Subcutaneous adipose tissue (tissue), 4 donors: ENCODE data around the gene HORMAD1. TPM values are rescaled to one million over a fixed set of nuclear protein-coding genes. Genes with fewer than 3 reads are reported as not detected.

Source experiments
- total RNA-seq, 4 donors: library from RNA; depleted of rRNA; stranded (reverse); fragments of >200 nt; gene quantifications; one replicate each; pipeline ENCODE4 v1.1.0, GENCODE V29; 2016
- TF ChIP-seq, protein P1 (sequence below): fragments of 450-650 bp; IDR thresholded peaks from one replicate; pipeline ENCODE4 v1.5.1; 2016; ENCODE audit warnings: low read depth, mild to moderate bottlenecking, control low read depth, antibody characterized with exemption, moderate library complexity

The HORMAD1 gene
- total RNA-seq, 4 donors from 2014 or later = 2.4 to 4.4 TPM; not detected in 2

DNA sequence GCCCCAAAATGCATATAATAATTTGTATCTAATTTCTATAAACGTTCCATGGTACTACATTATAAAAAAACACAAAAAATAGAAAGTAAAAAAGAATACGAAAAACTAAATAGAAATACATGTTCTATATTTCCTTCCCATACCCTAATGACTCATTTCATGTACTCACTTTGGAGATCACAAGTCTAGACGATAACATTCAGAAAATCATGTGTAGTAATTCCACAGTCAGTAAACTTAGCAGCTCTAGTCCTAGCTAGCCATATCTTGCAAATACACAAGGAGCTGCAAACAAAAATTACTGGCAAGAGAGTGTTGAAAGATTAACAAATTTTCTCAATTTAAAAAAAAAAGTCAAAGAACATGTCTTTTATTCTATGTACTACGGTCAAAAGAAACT lies 25.1 kb downstream of the HORMAD1 start:
- TF ChIP-seq, protein P1, sequence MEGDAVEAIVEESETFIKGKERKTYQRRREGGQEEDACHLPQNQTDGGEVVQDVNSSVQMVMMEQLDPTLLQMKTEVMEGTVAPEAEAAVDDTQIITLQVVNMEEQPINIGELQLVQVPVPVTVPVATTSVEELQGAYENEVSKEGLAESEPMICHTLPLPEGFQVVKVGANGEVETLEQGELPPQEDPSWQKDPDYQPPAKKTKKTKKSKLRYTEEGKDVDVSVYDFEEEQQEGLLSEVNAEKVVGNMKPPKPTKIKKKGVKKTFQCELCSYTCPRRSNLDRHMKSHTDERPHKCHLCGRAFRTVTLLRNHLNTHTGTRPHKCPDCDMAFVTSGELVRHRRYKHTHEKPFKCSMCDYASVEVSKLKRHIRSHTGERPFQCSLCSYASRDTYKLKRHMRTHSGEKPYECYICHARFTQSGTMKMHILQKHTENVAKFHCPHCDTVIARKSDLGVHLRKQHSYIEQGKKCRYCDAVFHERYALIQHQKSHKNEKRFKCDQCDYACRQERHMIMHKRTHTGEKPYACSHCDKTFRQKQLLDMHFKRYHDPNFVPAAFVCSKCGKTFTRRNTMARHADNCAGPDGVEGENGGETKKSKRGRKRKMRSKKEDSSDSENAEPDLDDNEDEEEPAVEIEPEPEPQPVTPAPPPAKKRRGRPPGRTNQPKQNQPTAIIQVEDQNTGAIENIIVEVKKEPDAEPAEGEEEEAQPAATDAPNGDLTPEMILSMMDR = no peak

DNA sequence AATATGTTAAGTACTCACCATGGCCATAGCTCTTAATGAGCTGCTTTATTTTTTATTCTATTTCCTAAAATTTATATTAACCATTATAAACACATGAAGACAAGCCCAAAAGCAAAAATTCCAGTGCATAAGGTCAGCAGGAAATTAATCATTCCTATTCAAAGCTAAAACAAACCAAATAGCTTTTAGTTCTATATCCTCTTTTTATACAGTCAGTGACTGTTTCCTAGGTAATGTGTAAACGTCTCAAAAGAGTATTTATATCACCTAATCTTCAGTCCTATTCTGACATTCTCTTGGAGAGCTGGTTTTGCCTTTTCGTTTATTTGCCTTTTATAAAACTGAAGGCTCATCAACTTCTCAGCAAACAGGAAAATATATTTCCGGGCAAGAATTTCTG lies 28.0 kb downstream of the HORMAD1 start:
- TF ChIP-seq, protein P1 = no peak

DNA sequence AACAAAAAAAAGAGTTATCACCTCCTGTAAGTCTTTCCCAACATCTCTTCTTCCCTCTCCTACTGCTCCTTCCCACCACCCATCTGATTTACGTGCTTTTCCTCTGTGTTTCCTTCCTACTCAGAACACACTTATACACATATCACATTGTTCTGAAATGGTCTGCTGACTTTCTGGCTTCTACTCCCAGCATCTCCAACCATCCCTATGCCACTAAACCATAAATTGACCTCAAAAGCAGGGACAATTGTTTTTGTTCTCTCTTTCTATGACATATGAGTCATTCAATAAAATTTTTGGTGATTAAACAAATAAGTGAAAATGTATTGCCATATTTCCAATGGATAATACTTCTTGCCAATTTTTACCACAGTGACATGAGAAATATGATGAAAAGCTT lies 31.9 kb downstream of the HORMAD1 start:
- TF ChIP-seq, protein P1 = no peak

- TF ChIP-seq, protein P1 = no peak
These were observed 34.4 kb downstream of the HORMAD1 start for GRCh38 chr1:150686275-150686674.

GRCh38 chr1:150683914-150684313 lies 36.8 kb downstream of the HORMAD1 start:
- TF ChIP-seq, protein P1 = no peak

DNA sequence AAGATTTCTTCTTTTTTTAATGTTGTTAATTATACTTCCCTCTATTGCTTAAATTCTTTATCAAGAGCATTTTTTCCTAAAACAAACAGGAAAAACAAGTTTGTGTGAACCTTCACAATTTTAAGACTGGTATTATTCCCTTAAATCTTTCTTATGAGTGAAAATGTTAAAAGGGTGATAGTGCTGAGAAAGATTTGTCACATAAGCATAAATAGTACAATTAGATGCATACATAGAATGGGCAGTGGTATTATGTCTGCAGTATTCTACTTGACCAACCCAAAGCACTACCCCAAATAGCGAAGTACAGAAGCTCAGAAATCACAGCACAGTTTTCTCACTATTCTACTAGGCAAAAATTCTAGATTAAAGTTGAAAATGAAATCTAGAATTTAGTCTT lies 41.7 kb downstream of the HORMAD1 start:
- TF ChIP-seq, protein P1 = no peak

DNA sequence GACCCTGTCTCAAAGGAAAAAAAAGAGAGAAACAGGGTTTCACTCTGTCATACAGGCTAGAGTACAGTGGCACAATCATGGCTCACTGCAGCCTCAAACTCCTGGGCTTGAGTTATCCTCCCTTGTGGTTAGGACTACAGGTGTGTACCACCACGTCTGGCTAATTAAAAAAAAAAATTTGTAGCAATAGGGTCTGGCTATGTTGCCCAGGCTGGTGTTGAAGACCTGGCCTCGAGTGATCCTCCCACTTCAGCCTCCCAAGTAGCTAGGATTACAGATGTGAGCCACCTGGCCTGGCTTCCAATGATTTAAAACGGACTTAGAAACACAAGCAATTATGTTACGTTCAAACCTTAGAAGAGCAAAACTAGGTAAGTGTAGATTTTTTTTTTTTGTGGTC lies 45.8 kb downstream of the HORMAD1 start:
- TF ChIP-seq, protein P1 = no peak
